Ishikawa (cell line): ENCODE results near the gene AK9.

Source experiments
- CEBPB ChIP-seq: IDR thresholded peaks from 2 replicates; pipeline ENCODE4 v1.6.1; 2012
- CREB1 ChIP-seq: IDR thresholded peaks from 2 replicates; pipeline ENCODE4 v1.6.1; 2012; ENCODE audit warnings: low read depth
- EGR1 ChIP-seq: IDR thresholded peaks from 2 replicates; pipeline ENCODE4 v1.6.1; 2012
- EP300 ChIP-seq: IDR thresholded peaks from 2 replicates; pipeline ENCODE4 v1.6.1; 2012; ENCODE audit warnings: borderline replicate concordance
- FOXM1 ChIP-seq: IDR thresholded peaks from 2 replicates; pipeline ENCODE4 v1.6.1; 2012; ENCODE audit warnings: low read depth, borderline replicate concordance
- MAX ChIP-seq: IDR thresholded peaks from 2 replicates; pipeline ENCODE4 v1.6.1; 2012
- NFIC ChIP-seq: IDR thresholded peaks from 2 replicates; pipeline ENCODE4 v1.6.1; 2012
- RAD21 ChIP-seq: IDR thresholded peaks from 2 replicates; pipeline ENCODE4 v1.6.1; 2012; ENCODE audit warnings: low read depth
- TAF1 ChIP-seq: IDR thresholded peaks from 2 replicates; pipeline ENCODE4 v1.6.1; 2012; ENCODE audit warnings: low read depth, mild to moderate bottlenecking
- TCF12 ChIP-seq: IDR thresholded peaks from 2 replicates; pipeline ENCODE4 v1.6.1; 2012; ENCODE audit warnings: low read depth
- TEAD4 ChIP-seq: IDR thresholded peaks from 2 replicates; pipeline ENCODE4 v1.6.1; 2012
- YY1 ChIP-seq: IDR thresholded peaks from 2 replicates; pipeline ENCODE4 v1.6.1; 2012; ENCODE audit warnings: low read depth
- ZBTB7A ChIP-seq: IDR thresholded peaks from 2 replicates; pipeline ENCODE4 v1.6.1; 2012; ENCODE audit warnings: low read depth
- TF ChIP-seq, protein P1 (sequence below): IDR thresholded peaks from 2 replicates; pipeline ENCODE4 v1.6.1; 2012
- TF ChIP-seq, protein P2 (sequence below): IDR thresholded peaks from 2 replicates; pipeline ENCODE4 v1.6.1; 2012; ENCODE audit warnings: low read depth, mild to moderate bottlenecking

The AK9 gene

GRCh38 chr6:109631403-109631802 is 59.6 kb downstream of the AK9 start:
- no peak for TF ChIP-seq ZBTB7A

DNA sequence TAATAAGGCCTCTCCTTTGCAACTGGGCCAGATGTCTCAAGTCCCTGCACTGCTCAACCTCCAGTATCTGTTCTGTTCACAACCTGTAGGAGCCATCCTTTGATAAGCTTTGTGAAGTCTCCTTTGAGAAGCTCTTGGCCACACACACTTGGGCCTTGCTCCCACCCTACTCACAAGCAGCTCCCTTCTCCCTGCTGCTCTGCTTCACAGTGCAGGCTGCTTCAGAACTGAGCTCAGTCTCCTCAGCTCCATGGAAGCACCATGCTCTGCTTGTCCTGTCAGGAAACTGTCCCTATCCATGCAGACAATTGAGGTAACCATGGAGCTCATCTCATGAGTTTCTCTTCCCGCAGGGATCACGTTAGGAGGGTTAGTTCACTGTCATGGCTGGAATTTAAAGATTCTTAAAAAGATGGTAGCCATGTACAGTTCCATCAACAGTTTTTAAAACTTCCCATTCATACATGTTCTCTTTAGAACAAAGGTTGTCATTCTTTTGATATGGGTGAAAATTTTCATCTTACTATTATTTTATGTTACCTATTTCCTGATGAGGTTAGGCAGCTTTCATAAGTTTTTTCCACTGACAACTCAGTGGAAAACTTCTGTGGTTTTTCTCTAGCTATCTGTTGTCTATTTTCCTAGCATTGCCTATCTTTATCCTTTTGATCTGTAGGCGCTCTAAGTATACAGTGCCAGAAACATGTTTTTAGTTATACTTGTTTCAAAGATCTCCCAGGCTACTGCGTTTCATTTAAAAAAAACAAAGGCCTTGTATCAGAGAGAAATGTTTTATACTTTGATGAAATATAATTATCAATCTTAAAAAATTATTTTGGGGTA is 62.6 kb downstream of the AK9 start:
- TF ChIP-seq NFIC, result no peak
- TF ChIP-seq, protein P1, sequence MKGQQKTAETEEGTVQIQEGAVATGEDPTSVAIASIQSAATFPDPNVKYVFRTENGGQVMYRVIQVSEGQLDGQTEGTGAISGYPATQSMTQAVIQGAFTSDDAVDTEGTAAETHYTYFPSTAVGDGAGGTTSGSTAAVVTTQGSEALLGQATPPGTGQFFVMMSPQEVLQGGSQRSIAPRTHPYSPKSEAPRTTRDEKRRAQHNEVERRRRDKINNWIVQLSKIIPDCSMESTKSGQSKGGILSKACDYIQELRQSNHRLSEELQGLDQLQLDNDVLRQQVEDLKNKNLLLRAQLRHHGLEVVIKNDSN, result no peak
- no peak for TF ChIP-seq RAD21
- TF ChIP-seq YY1, result no peak
- TF ChIP-seq MAX, result no peak
- TF ChIP-seq TEAD4, result no peak
- no peak for TF ChIP-seq CEBPB

DNA sequence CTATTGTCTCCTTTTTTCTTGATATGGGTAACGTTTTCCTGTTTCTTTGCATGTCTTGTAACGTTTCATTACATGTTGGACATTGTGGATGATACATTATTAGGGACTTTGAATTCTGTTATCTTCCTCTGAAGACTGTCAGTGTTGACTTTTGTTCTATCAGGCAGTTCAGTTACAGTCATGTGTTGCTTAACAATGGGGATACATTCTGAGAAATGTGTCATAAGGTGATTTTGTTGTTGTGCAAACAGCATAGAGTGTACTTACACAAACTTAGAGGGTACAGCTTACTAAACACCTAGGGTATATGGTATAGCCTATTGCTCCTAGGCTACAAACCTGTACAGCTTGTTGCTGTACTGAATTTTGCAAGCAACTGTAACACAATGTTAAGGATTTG is 64.7 kb downstream of the AK9 start:
- TF ChIP-seq CEBPB (no peak), TAF1 (no peak), MAX (no peak), FOXM1 (no peak), EP300 (no peak), TEAD4 (no peak), TCF12 (no peak), EGR1 (no peak), YY1 (no peak), RAD21 (no peak), ZBTB7A (no peak), CREB1 (no peak), NFIC (no peak)
- TF ChIP-seq, protein P2, sequence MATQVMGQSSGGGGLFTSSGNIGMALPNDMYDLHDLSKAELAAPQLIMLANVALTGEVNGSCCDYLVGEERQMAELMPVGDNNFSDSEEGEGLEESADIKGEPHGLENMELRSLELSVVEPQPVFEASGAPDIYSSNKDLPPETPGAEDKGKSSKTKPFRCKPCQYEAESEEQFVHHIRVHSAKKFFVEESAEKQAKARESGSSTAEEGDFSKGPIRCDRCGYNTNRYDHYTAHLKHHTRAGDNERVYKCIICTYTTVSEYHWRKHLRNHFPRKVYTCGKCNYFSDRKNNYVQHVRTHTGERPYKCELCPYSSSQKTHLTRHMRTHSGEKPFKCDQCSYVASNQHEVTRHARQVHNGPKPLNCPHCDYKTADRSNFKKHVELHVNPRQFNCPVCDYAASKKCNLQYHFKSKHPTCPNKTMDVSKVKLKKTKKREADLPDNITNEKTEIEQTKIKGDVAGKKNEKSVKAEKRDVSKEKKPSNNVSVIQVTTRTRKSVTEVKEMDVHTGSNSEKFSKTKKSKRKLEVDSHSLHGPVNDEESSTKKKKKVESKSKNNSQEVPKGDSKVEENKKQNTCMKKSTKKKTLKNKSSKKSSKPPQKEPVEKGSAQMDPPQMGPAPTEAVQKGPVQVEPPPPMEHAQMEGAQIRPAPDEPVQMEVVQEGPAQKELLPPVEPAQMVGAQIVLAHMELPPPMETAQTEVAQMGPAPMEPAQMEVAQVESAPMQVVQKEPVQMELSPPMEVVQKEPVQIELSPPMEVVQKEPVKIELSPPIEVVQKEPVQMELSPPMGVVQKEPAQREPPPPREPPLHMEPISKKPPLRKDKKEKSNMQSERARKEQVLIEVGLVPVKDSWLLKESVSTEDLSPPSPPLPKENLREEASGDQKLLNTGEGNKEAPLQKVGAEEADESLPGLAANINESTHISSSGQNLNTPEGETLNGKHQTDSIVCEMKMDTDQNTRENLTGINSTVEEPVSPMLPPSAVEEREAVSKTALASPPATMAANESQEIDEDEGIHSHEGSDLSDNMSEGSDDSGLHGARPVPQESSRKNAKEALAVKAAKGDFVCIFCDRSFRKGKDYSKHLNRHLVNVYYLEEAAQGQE, result no peak
- TF ChIP-seq, protein P1, result no peak

GRCh38 chr6:109625199-109625598 is 65.8 kb downstream of the AK9 start:
- no peak for TF ChIP-seq NFIC
- TF ChIP-seq CEBPB, result no peak
- TF ChIP-seq, protein P2, result no peak
- no peak for TF ChIP-seq MAX
- TF ChIP-seq, protein P1, result no peak
- TF ChIP-seq TAF1, result no peak

DNA sequence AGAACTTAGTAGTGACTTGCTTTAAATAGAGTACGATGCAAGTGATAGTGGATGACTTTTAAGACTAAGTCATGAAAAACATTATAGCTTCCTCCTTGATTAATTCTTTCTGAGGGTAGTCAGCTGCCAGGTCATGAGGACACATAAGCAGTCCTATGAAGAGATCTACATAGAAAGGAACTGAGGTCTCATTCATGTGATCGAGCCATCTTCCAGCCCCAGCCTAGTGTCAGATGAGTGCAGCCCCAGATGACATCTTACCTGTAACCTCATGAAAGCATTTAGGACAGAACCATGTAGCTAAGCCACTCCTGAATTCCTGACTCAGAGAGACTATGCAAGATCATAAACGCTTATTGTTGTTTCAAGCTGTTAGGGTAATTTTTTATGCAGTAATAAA is 67.7 kb downstream of the AK9 start:
- TF ChIP-seq, protein P1, result no peak
- TF ChIP-seq CEBPB (no peak), MAX (no peak), TEAD4 (no peak), YY1 (no peak), EP300 (no peak), NFIC (no peak)
